Activated CD8-positive, alpha-beta T cell treated with anti-CD3 and anti-CD28 coated beads for 36 hours (primary cell): ENCODE measurements around the gene HIGD2A. TPM values are rescaled to one million over a fixed set of nuclear protein-coding genes. Genes with fewer than 3 reads are reported as not detected.
A peak's percentile ranks its signal among the peaks of the same experiment; 100 is the strongest.
"Not testable (repeated sequence)": the region's sequence is repeated elsewhere in the genome, so short reads cannot be mapped to it uniquely, and the experiment has no call there.

Source experiments
- ATAC-seq: fragments of 200-7000 bp; cut with Tn5 transposase; one replicate; pipeline ENCODE4 v1.10.0; 2021; ENCODE audit warnings: mild to moderate bottlenecking, moderate library complexity
- CTCF ChIA-PET: fragments of 350-600 bp; sonication (Branson Sonifier 250); formaldehyde crosslinking; loops from one replicate; lab custom pipeline; 2021; ENCODE audit warnings: antibody characterized with exemption; lab: Charles Lee
- POLR2A ChIA-PET: fragments of 350-600 bp; sonication (Branson Sonifier 250); formaldehyde crosslinking; loops from one replicate; lab custom pipeline; 2021; ENCODE audit warnings: antibody characterized with exemption; lab: Charles Lee
- DNase-seq: peaks from one replicate; pipeline ENCODE4 v3.0.0-alpha.2; 2020
- H3K27ac Mint-ChIP-seq: one replicate; pipeline ENCODE4 v1.8.0; 2021; ENCODE audit warnings: mild to moderate bottlenecking, mixed read lengths
- H3K27me3 Mint-ChIP-seq: one replicate; pipeline ENCODE4 v1.8.0; 2021; ENCODE audit warnings: mixed read lengths
- H3K36me3 Mint-ChIP-seq: one replicate; pipeline ENCODE4 v1.8.0; 2021; ENCODE audit warnings: low read depth, mixed read lengths
- H3K4me1 Mint-ChIP-seq: one replicate; pipeline ENCODE4 v1.8.0; 2021; ENCODE audit warnings: low read depth, mixed read lengths
- H3K4me3 Mint-ChIP-seq: one replicate; pipeline ENCODE4 v1.8.0; 2021; ENCODE audit warnings: mild to moderate bottlenecking, moderate library complexity, mixed read lengths
- H3K9me3 Mint-ChIP-seq: one replicate; pipeline ENCODE4 v1.8.0; 2021; ENCODE audit warnings: mixed read lengths
- CTCF ChIP-seq: fragments of 200-600 bp; IDR thresholded peaks from one replicate; pipeline ENCODE4 v1.8.0; 2022; ENCODE audit warnings: antibody characterized with exemption, mild to moderate bottlenecking
- intact Hi-C: fragments of 100-400 bp; cut with micrococcal nuclease; formaldehyde crosslinking; loops from one replicate; pipeline ENCODE4 v1.10.0; 2022
- total RNA-seq, 2 experiments: library from RNA; stranded (reverse); gene quantifications; one replicate each; pipeline ENCODE4 v1.2.3, GENCODE V29; 2021

HIGD2A gene
- total RNA-seq, 2 experiments from 2014 or later, result 118 to 120 TPM

DNA sequence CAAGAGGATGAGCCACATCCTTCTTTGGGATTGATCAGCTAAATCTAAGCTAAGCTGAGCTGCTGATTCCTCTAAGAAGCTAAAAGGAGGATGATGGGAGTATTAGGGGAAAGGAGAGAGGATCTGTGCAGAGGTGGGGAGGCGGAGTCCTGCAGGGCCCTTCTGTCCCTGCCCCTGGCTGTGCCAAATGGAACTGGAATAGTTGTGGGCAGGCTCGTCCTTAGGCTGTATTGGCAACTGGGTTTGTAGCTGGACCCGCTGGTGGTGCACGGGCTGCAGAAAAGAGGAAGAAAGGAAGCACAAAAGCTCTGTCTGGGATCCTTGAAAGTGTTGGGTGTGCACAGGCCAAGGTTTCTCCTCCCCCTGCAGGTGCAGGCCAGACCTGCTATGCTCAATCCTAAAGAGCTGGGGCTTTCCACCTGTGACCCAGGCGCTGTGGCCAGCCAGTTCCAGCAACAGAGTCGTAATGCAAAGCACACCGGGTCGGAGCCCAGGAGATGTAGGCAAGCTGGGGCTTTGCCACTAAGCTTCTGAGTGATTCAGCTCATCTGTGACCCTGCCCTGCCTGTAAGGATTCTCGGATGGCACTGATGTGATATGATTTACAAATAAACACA lies 18.0 kb downstream of the HIGD2A start:
- ATAC-seq (no peak), DNase-seq (no peak)
- ChIA-PET POLR2A (interaction anchor here (1.2 to 2.0 kb wide), 2 partner anchors 9 kb away, joined by 4 to 6 read pairs; no protein-coding TSS in a partner anchor), CTCF (interaction anchor here (1.6 kb wide), 1 partner anchor 10 kb away, joined by 8 read pairs; the partner anchor contains the start of gene CLTB)
- intact Hi-C loops, result no loop called here
- Mint-ChIP-seq H3K4me1 (peaks cover 5% of the 10 kb centered on the region), H3K9me3 (no peaks in the 10 kb centered on the region), H3K4me3 (no peak overlapping the region), H3K27me3 (no peaks in the 10 kb centered on the region), H3K36me3 (peaks cover 7% of the 10 kb centered on the region), H3K27ac (no peak overlapping the region)
- TF ChIP-seq CTCF, result no peak

GRCh38 chr5:176407456-176408251 lies 19.1 kb downstream of the HIGD2A start:
- TF ChIP-seq CTCF, result no peak
- Mint-ChIP-seq H3K27ac (no peak overlapping the region), H3K27me3 (no peaks in the 10 kb centered on the region), H3K36me3 (peaks cover 7% of the 10 kb centered on the region), H3K9me3 (no peaks in the 10 kb centered on the region), H3K4me1 (peaks cover 11% of the 10 kb centered on the region), H3K4me3 (no peak overlapping the region)
- no peak for ATAC-seq
- ChIA-PET CTCF (interaction anchor here (1.0 to 1.6 kb wide), 2 partner anchors 9 to 40 kb away, joined by 3 to 8 read pairs; partner anchors contain the start of gene CLTB), POLR2A (interaction anchor here (2.0 kb wide), 1 partner anchor 8 kb away, joined by 6 read pairs; no protein-coding TSS in a partner anchor)
- DNase-seq, result no peak
- intact Hi-C loops, result no loop called here

GRCh38 chr5:176408252-176408573 lies 19.7 kb downstream of the HIGD2A start:
- H3K4me3 Mint-ChIP-seq, H3K27ac Mint-ChIP-seq, POLR2A ChIA-PET, H3K9me3 Mint-ChIP-seq, intact Hi-C loops, ATAC-seq, H3K27me3 Mint-ChIP-seq, H3K36me3 Mint-ChIP-seq, DNase-seq: not testable (repeated sequence)
- CTCF ChIA-PET, result interaction anchor here (1.0 to 1.6 kb wide), 2 partner anchors 9 to 39 kb away, joined by 3 to 8 read pairs; partner anchors contain the start of gene CLTB
- H3K4me1 Mint-ChIP-seq, result peaks cover 13% of the 10 kb centered on the region

DNA sequence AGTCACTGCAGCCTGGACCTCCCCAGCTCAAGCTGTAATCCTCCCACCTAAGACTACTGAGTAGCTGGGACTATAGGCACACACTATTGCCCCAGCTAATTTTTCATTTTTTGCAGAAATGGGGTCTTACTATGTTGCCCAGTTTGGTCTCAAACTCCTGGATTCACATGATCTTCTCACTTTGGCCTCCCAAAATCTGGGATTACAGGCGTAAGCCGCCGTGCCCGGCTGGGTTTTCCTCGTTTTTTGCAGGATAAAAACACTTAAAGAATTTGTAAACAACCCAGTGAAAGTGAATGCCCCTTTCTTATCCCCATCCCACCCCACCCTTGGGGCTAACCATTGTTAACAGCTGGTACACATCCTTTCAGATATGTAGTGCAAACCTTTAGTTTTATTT lies 20.0 kb downstream of the HIGD2A start:
- CTCF ChIA-PET, result no interaction called here
- no peak overlapping the region for H3K27ac Mint-ChIP-seq
- peaks cover 7% of the 10 kb centered on the region for H3K36me3 Mint-ChIP-seq
- intact Hi-C loops, result no loop called here
- DNase-seq (no peak), ATAC-seq (no peak)
- no peak overlapping the region for H3K4me3 Mint-ChIP-seq
- no peaks in the 10 kb centered on the region for H3K27me3 Mint-ChIP-seq
- H3K4me1 Mint-ChIP-seq, result peaks cover 14% of the 10 kb centered on the region
- no peak for TF ChIP-seq CTCF
- POLR2A ChIA-PET, result no interaction called here
- H3K9me3 Mint-ChIP-seq, result no peaks in the 10 kb centered on the region

GRCh38 chr5:176409765-176410164 lies 21.2 kb downstream of the HIGD2A start:
- ChIA-PET CTCF (no interaction called here), POLR2A (no interaction called here)
- no peaks in the 10 kb centered on the region for H3K9me3 Mint-ChIP-seq
- peak overlapping the region; percentile 2 for H3K27ac Mint-ChIP-seq
- intact Hi-C loops, result no loop called here
- no peaks in the 10 kb centered on the region for H3K27me3 Mint-ChIP-seq
- ATAC-seq (no peak), DNase-seq (no peak)
- TF ChIP-seq CTCF, result no peak
- peaks cover 26% of the 10 kb centered on the region for H3K4me1 Mint-ChIP-seq
- H3K4me3 Mint-ChIP-seq, result no peak overlapping the region
- H3K36me3 Mint-ChIP-seq, result peaks cover 7% of the 10 kb centered on the region
